ENCODE data around the gene ZC2HC1B. TPM values are rescaled to one million over a fixed set of nuclear protein-coding genes. Genes with fewer than 3 reads are reported as not detected.
A peak's percentile ranks its signal among the peaks of the same experiment; 100 is the strongest.

ZC2HC1B gene
- total RNA-seq, 1 experiment from 2014 or later, result not detected

- DNase-seq (ENCODE audit: low read depth), result no peak
Measured at GRCh38 chr6:143929975-143930374, 65.7 kb downstream of the ZC2HC1B start.

DNA sequence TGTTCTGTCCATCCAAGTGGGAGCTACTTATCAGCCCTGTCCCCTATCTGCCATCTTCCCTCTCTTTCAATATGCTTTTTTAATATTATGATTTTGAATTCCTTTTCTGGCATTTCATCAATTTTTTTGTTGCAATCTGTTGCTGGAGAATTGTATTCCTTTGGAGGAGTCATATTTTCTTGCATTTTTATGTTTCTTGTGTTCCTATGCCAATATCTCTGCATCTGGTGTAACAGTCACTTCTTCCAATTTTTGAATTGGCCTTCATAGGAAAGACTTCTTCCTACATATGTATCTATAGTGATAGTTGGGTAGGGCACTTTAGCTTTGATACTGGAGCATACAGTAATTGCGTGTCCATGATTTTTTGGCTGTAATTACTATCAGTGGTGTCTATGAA, 70.1 kb downstream of the ZC2HC1B start:
- DNase-seq (ENCODE audit: low read depth), result no peak

- no peak for DNase-seq (ENCODE audit: low read depth)
Measured at GRCh38 chr6:143934867-143935266, 70.6 kb downstream of the ZC2HC1B start.

- no peak for DNase-seq (ENCODE audit: low read depth)
Measured at GRCh38 chr6:143936347-143936746, 72.1 kb downstream of the ZC2HC1B start.

GRCh38 chr6:143936778-143937667, 72.7 kb downstream of the ZC2HC1B start:
- DNase-seq (ENCODE audit: low read depth), result no peak

GRCh38 chr6:143937668-143937970, 73.3 kb downstream of the ZC2HC1B start:
- no peak for DNase-seq (ENCODE audit: low read depth)

DNA sequence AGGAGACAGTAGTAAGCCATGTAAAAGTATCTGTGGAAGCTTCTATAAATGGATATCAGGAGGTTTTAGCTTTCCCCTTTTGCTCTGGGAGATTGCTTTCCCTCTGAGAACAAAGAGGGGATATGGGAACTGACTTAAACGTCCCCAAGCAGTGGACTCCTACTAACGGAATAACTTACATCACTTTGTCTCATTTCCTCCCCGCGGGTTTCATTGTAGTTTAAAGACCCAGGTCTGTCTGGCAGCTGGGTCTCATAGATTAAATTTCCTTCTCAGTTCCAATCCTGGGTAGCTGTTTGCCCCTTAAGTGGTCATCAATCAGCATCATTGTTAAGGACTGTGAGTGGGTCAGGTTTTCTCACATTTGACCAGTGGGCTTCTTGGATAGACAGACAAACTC, 75.1 kb downstream of the ZC2HC1B start:
- DNase-seq (ENCODE audit: low read depth), result no peak

DNA sequence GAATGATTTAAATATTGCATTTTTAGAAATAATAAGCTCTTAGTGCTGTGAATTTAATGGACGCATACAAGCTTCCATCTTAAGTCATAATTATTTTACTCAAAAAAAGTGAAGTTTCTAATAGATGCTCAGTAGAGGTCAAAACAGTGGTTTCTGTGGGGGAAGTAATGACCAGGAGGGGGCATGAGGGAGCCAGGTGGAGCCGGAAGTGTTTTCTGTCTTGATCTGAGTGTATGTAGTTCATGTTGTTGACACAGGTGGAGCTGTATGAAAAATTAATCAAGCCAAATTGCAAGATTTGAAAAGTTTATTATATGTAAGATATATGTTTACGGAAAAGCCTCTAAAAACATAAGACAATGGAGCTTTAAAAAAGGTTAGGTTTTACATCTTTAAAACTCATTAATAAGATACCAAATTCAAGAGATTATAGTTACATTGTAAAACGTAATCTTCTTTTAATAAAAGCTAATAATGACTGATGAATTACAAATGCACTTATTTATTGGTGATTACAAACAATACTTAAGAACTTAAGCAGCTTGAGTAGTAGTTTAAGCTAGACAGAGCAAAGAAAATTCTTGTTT, 75.8 kb downstream of the ZC2HC1B start:
- peak; percentile 61 for DNase-seq (ENCODE audit: low read depth)

DNA sequence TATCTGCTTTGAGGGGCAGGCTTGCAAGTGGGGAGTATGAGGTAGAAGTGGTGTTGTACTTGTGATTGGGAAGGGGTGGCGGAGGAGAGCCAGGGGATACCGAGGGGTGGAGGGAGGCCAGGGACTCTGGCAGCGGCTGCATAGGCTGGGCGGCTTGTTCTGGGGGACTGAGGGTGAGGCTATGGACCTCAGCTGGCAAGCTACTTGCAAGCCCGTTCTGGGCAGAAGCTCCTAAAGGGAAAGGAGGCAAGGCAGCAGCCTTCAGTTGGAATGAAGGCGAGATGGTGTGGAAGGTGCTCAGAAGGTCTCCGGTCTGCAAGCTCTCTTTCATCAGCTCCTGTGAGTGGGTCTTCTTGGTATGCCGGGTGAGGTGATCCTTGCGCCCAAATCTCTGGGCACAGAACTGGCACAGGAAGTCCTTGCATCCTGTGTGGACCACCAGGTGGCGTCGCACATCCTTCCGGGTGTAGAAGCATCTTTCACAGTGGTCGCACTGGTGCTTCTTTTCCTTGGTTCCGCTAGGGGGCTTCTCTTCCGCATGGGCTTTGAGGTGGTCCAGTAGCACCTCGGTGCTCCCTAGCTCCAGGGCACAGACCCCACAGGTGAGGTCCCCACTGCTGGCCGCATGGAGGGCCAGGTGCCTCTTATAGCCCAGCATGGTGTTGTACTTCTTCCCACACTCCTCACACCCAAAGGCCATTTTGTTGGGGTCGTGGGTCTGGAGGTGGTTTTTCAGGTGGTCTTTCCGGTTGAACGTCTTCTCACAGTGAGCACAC, 77.8 kb downstream of the ZC2HC1B start:
- DNase-seq (ENCODE audit: low read depth), result peak; percentile 51

GRCh38 chr6:143948208-143948607, 83.9 kb downstream of the ZC2HC1B start:
- no peak for DNase-seq (ENCODE audit: low read depth)

GRCh38 chr6:143949535-143949934, 85.3 kb downstream of the ZC2HC1B start:
- no peak for DNase-seq (ENCODE audit: low read depth)

- no peak for DNase-seq (ENCODE audit: low read depth)
Measured at GRCh38 chr6:143949962-143950361, 85.7 kb downstream of the ZC2HC1B start.

DNA sequence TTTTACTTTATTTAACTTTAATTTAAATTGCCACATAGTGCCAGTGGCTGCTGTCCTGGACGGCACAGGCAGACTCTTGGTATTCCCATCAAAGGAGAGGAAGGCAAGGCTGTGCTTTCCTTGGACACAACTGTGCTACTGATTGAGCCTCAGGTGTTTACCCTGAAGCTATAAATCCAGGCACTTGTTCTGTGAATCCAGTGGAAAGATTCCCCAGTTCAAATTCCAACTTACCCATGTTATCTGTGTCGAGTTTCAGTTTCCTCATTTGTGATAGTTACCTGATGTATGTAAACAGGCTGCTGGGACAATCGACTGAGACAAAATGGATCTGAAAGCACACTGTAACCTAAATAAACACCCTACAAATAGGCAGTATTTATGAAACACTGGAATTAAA, 86.6 kb downstream of the ZC2HC1B start:
- no peak for DNase-seq (ENCODE audit: low read depth)

- DNase-seq (ENCODE audit: low read depth), result no peak
Measured at GRCh38 chr6:143952060-143952778, 87.9 kb downstream of the ZC2HC1B start.

DNA sequence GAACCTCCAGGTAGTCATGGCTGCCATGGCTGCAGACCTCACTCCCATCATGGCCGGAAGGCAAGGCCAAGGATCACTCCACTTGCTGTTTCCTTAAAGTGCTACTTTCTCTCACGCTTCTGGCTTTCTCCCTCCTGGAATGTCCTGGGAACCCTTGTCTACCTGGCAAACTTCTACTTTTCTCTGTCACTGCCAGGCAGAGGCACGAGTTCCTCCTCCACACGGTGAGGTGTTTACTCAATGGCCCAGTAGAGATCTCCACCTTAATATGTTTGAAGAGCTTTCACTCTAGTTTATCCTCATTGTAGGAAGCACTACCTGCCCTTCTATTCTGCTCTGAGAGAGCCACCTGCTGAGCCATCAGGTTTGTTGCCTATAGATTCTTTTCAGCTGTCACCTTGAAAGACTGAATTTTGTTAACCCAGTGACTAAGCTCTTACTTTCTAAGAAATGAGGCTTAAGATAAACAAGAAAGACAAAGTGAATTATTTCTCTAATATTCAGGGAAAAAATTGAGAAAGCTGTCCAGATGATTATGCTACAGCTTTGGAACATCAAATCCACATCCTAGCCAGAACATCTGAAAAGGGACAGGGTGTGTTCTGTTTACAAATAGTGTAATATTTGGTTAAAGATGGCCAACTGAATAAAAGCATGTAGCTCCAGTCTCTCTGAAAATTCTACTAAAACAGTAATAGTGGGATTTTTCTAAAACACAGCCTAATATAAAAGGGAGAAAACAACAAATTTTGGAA, 88.8 kb downstream of the ZC2HC1B start:
- no peak for DNase-seq (ENCODE audit: low read depth)

DNA sequence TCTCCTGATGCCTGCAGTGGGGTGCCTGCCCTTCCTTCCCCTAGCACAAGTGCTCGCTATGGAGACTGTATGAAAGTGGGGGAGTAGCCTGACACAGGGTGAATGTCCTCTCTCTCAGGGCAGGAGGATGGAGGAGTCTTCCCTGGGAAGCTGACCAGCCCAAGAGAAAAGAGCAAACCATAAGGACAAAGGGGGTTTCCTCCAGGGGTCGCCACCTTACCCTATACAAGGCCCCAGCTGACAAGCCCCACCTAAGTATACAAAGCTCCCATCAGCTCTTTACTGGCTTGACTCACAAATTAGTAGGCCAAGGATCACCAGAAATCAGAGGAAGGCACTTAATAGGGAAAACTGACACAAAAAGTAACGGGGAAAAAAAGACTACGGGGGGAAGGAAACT, 89.6 kb downstream of the ZC2HC1B start:
- DNase-seq (ENCODE audit: low read depth), result no peak

DNA sequence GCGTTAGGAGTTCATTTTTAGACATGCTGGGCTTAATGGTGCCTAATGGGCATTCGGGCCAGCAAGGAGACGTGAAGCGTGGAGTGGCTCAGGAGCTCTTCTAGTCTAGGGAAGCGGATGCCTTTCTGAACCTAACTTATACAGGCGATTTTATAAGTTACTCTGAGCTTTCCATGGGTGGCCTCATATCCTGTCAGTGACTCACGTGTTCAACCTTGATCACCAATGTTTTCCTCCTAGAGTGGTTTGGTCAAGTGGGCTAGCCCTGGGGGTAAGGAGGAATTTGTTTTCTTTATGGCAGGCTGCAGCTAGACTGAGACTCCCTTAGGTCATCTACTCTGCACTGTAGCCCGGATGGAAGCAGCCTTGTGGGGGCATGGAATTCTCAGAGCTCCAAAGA, 91.7 kb downstream of the ZC2HC1B start:
- peak; percentile 72 for DNase-seq (ENCODE audit: low read depth)

DNA sequence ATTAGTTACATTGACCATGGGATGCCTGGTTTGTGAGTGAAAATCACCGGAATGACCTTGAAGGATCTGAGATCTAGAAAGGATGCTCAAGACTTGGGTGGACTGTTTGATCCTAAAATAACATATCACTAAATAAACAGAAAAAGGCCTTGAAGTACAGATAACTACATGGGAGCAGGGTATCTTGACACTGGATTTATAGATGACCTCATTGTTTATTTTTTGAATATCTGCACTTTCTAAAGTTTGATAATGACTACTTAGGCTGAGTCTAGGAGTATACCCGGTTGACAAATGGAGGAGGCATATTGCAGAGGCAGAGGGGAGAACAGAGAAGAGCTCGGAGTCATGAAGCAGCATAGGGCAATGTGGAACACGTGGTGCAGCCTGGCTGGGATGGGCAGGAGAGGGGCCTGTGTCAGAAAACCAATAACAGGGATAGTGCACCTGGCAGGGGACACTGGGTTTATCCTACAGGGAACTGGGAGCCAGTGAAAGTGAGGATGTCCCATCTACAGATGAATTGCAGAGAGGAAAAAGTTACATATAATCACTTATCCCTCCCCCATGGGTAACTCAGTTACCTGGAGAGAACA, 93.5 kb downstream of the ZC2HC1B start:
- no peak for DNase-seq (ENCODE audit: low read depth)

GRCh38 chr6:143958839-143959399, 94.6 kb downstream of the ZC2HC1B start:
- no peak for DNase-seq (ENCODE audit: low read depth)

DNA sequence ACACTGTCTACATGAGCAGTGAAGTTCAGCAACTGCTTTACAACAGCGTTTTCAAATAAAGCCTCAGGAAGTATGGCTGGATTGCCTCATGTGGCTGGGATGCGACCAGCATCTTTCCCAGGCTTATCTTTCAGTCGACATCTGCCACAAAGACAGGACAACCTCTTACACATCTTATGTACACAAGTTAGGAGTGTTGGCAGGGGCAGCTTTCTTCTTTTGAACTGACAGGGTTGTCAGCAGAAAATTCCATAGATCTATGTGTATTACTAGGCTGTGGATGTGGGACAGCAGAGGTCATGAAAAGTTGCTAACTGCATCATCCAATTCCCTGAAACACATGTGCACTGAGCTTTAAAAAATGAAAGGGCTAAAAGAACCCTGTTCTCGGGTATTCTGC, 95.7 kb downstream of the ZC2HC1B start:
- DNase-seq (ENCODE audit: low read depth), result no peak

Data from HT1080 (cell line).